Natural killer cell (primary cell): Measurements from ENCODE around the gene VIPR2. TPM values are rescaled to one million over a fixed set of nuclear protein-coding genes. Genes with fewer than 3 reads are reported as not detected.

Experiments
- ATAC-seq, 3 donors: fragments of 150-1000 bp in 2 of 3; fragments of 200-7000 bp in 1 of 3; cut with Tn5 transposase; 1 replicate in 1 of 3; 2 replicates in 2 of 3; pipeline ENCODE4 v1.10.0; 2021; ENCODE audit warnings: mild to moderate bottlenecking in 2 of 3, moderate library complexity in 2 of 3
- DNase-seq, 2 donors: peaks; one replicate each; pipeline versions ENCODE4 v3.0.0 to v3.0.0-alpha.2; 2013 to 2021; ENCODE audit warnings: mixed read lengths in 1 of 2
- H3K27ac ChIP-seq: one replicate; pipeline ENCODE4 v1.5.1; 2013; ENCODE audit warnings: mild to moderate bottlenecking, low read length
- H3K27me3 ChIP-seq: one replicate; pipeline ENCODE4 v1.6.1; 2013; ENCODE audit warnings: low read length; ENCODE audit not compliant: control insufficient read depth, insufficient read depth
- H3K36me3 ChIP-seq: one replicate; pipeline ENCODE4 v1.6.1; 2013; ENCODE audit warnings: low read length; ENCODE audit not compliant: control insufficient read depth, insufficient read depth
- H3K4me1 ChIP-seq: one replicate; pipeline ENCODE4 v1.6.1; 2013; ENCODE audit warnings: low read length; ENCODE audit not compliant: control insufficient read depth, insufficient read depth
- H3K4me3 ChIP-seq: one replicate; pipeline ENCODE4 v1.5.1; 2013; ENCODE audit warnings: low read length
- H3K9me3 ChIP-seq: one replicate; pipeline ENCODE4 v1.6.1; 2013; ENCODE audit warnings: low read length; ENCODE audit not compliant: control insufficient read depth, insufficient read depth
- H3K27ac Mint-ChIP-seq, 2 donors: one replicate each; pipeline ENCODE4 v1.8.0; 2022; ENCODE audit warnings: mild to moderate bottlenecking in 2 of 2, mixed read lengths in 2 of 2, moderate library complexity in 1 of 2
- H3K27me3 Mint-ChIP-seq, 2 donors: one replicate each; pipeline ENCODE4 v1.8.0; 2022; ENCODE audit warnings: low read depth in 2 of 2, mixed read lengths in 2 of 2
- H3K36me3 Mint-ChIP-seq: one replicate; pipeline ENCODE4 v1.8.0; 2022; ENCODE audit warnings: mixed read lengths
- H3K4me1 Mint-ChIP-seq, 2 donors: one replicate each; pipeline ENCODE4 v1.8.0; 2022; ENCODE audit warnings: mixed read lengths in 2 of 2
- H3K4me3 Mint-ChIP-seq: one replicate; pipeline ENCODE4 v1.8.0; 2022; ENCODE audit warnings: mild to moderate bottlenecking, moderate library complexity, mixed read lengths
- H3K9me3 Mint-ChIP-seq, 2 donors: one replicate each; pipeline ENCODE4 v1.8.0; 2022; ENCODE audit warnings: mixed read lengths in 2 of 2
- CTCF ChIP-seq: fragments of 200-600 bp; IDR thresholded peaks from one replicate; pipeline ENCODE4 v1.8.0; 2022; ENCODE audit warnings: antibody characterized with exemption
- WGBS: methylation state at CpG from one replicate; pipeline ENCODE4 v1.1.7; 2013; ENCODE audit warnings: missing lambda C conversion rate; ENCODE audit not compliant: insufficient coverage; 5-methylcytosine and 5-hydroxymethylcytosine counted together
- intact Hi-C: fragments of 100-400 bp; cut with micrococcal nuclease; formaldehyde crosslinking; loops from one replicate; pipeline ENCODE4 v1.14.2; 2022
- total RNA-seq, 4 donors: library from RNA; stranded (reverse); fragments of 120-200 nt in 1 of 4; gene quantifications; one replicate each; pipeline versions ENCODE4 v1.2.3 to v1.2.4, GENCODE V29; 2013 to 2022

The VIPR2 gene
- total RNA-seq, 3 donors from 2014 or later (not counting 1 experiment from before 2014, with no cell fraction given): 2.2 to 4.9 (median 4.7) TPM

- no peak overlapping the region for H3K4me3 Mint-ChIP-seq
Observed at GRCh38 chr7:158991824-158992621, 152.6 kb downstream of the VIPR2 start.

DNA sequence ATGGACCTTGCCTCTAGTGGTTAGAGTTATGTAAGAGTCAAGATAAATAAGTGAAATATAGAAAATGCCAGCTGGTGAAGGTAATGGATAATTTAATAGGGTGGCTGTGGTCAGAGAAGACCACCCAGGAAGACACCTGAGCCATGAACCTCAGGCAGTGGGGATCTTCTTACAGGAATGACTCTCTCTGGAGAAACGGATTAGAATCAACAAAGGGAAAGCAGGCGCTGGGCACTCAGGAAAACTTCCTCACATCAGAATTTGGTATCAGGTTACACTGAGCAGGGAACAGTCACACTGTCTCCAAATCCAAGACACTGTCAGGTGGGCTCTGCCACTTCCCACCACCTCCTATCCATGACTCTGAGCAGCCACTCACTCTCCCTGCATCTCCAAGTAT, 155.7 kb downstream of the VIPR2 start:
- H3K36me3 ChIP-seq: no peaks in the 10 kb centered on the region
- Mint-ChIP-seq H3K4me3 (no peak overlapping the region), H3K36me3 (no peaks in the 10 kb centered on the region), H3K9me3 (peaks cover 0 to 5% of the 10 kb centered on the region in 2 donors), H3K27me3 (peaks cover 12 to 31% of the 10 kb centered on the region in 2 donors), H3K27ac (no peak overlapping the region), H3K4me1 (peaks cover 8 to 9% of the 10 kb centered on the region in 2 donors)
- H3K27ac ChIP-seq: no peak overlapping the region
- DNase-seq (no peak), ATAC-seq (no peak)
- WGBS: 78% methylated on average over 2 of the region's 2 CpGs
- H3K4me3 ChIP-seq: no peak overlapping the region
- peaks cover 6% of the 10 kb centered on the region for H3K9me3 ChIP-seq
- H3K4me1 ChIP-seq: peaks cover 2% of the 10 kb centered on the region
- H3K27me3 ChIP-seq: peaks cover 4% of the 10 kb centered on the region
- intact Hi-C loops: no loop called here
- no peak for TF ChIP-seq CTCF

More at GRCh38 chr7:158991824-158992621, 152.6 kb downstream of the VIPR2 start:
- peaks cover 7% of the 10 kb centered on the region for H3K36me3 Mint-ChIP-seq
- H3K36me3 ChIP-seq: no peaks in the 10 kb centered on the region
- H3K27me3 Mint-ChIP-seq: peaks cover 34% of the 10 kb centered on the region in 2 donors
- peak in 1 of 2 donors; percentile 60 for DNase-seq
- peaks cover 2% of the 10 kb centered on the region for H3K4me1 ChIP-seq
- ATAC-seq: peak in 2 of 3 donors; percentile 61 to 75
- peaks cover 8 to 9% of the 10 kb centered on the region in 2 donors for H3K4me1 Mint-ChIP-seq
- 49% methylated on average over 19 of the region's 21 CpGs for WGBS
- peaks cover 0 to 3% of the 10 kb centered on the region in 2 donors for H3K9me3 Mint-ChIP-seq
- TF ChIP-seq CTCF: no peak
- H3K27ac Mint-ChIP-seq: no peak overlapping the region
- H3K4me3 ChIP-seq: no peak overlapping the region
- H3K27ac ChIP-seq: no peak overlapping the region
- H3K9me3 ChIP-seq: peaks cover 3% of the 10 kb centered on the region
- peaks cover 4% of the 10 kb centered on the region for H3K27me3 ChIP-seq
- intact Hi-C loops: no loop called here

GRCh38 chr7:158988302-158988862, 156.3 kb downstream of the VIPR2 start:
- Mint-ChIP-seq H3K4me1 (peaks cover 7 to 8% of the 10 kb centered on the region in 2 donors), H3K27me3 (peaks cover 6 to 29% of the 10 kb centered on the region in 2 donors), H3K36me3 (no peaks in the 10 kb centered on the region), H3K9me3 (peaks cover 0 to 5% of the 10 kb centered on the region in 2 donors), H3K4me3 (no peak overlapping the region), H3K27ac (no peak overlapping the region)
- DNase-seq (no peak), ATAC-seq (no peak)
- Histone ChIP-seq H3K27me3 (no peaks in the 10 kb centered on the region), H3K4me1 (peaks cover 2% of the 10 kb centered on the region), H3K9me3 (peaks cover 10% of the 10 kb centered on the region), H3K4me3 (no peak overlapping the region), H3K27ac (no peak overlapping the region), H3K36me3 (no peaks in the 10 kb centered on the region)
- WGBS: 70% methylated on average over 2 of the region's 2 CpGs
- no peak for TF ChIP-seq CTCF
- intact Hi-C loops: no loop called here
